Measurements from ENCODE around the gene GABRA1. TPM values are rescaled to one million over a fixed set of nuclear protein-coding genes. Genes with fewer than 3 reads are reported as not detected.

The GABRA1 gene
- total and polyA plus RNA-seq, 7 donors, result 0.06 TPM; not detected in 6

DNA sequence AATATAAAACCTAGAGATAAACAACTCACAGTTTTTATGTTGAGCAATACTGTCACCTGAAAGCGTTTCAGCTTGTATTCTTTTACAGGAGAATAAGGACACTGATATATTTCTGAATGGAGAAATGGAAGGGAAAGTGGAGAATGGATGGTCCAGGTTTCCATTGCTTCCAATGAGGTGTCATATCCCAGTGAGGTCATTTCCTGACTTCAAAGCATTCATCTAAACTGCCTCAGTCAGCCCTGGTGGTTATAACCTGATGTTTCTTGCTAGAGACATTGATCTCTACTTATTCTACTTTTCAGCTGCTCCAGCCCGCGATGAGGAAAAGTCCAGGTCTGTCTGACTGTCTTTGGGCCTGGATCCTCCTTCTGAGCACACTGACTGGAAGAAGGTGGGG is 2.6 kb downstream of the GABRA1 start:
- intact Hi-C loops (cut with DNase I), result loop anchor here (10.0 kb wide), 1 partner anchor 1494 kb away; no protein-coding TSS in a partner anchor

GRCh38 chr5:161851691-161852299 is 3.9 kb downstream of the GABRA1 start:
- DNase-seq, result no peak
- TF ChIP-seq POLR2A (IDR thresholded peaks at IDR 0.05) (no peak), EP300 (IDR thresholded peaks at IDR 0.05) (no peak), POLR2AphosphoS5 (IDR thresholded peaks at IDR 0.05) (no peak)
- TF ChIP-seq, protein P1, sequence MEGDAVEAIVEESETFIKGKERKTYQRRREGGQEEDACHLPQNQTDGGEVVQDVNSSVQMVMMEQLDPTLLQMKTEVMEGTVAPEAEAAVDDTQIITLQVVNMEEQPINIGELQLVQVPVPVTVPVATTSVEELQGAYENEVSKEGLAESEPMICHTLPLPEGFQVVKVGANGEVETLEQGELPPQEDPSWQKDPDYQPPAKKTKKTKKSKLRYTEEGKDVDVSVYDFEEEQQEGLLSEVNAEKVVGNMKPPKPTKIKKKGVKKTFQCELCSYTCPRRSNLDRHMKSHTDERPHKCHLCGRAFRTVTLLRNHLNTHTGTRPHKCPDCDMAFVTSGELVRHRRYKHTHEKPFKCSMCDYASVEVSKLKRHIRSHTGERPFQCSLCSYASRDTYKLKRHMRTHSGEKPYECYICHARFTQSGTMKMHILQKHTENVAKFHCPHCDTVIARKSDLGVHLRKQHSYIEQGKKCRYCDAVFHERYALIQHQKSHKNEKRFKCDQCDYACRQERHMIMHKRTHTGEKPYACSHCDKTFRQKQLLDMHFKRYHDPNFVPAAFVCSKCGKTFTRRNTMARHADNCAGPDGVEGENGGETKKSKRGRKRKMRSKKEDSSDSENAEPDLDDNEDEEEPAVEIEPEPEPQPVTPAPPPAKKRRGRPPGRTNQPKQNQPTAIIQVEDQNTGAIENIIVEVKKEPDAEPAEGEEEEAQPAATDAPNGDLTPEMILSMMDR (IDR thresholded peaks at IDR 0.05), result no peak
- intact Hi-C loops (cut with DNase I), result loop anchor here (10.0 kb wide), 1 partner anchor 1493 kb away; no protein-coding TSS in a partner anchor
- Histone ChIP-seq H3K27ac (no peak overlapping the region), H3K36me3 (no peaks in the 10 kb centered on the region), H3K9me3 (no peaks in the 10 kb centered on the region), H3K4me3 (no peak overlapping the region), H3K4me1 (peaks cover 0 to 16% (median 5%) of the 10 kb centered on the region in 4 donors), H3K27me3 (peaks cover 0 to 45% (median 2%) of the 10 kb centered on the region in 3 donors)
- 55 to 62% methylated on average over 2 of the region's 2 CpGs for WGBS, 2 donors

More for the DNA sequence above, 2.6 kb downstream of the GABRA1 start:
- TF ChIP-seq POLR2AphosphoS5 (IDR thresholded peaks at IDR 0.05) (no peak), POLR2A (IDR thresholded peaks at IDR 0.05) (no peak), EP300 (IDR thresholded peaks at IDR 0.05) (no peak)
- TF ChIP-seq, protein P1 (IDR thresholded peaks at IDR 0.05), result no peak
- Histone ChIP-seq H3K9me3 (no peaks in the 10 kb centered on the region), H3K27ac (no peak overlapping the region), H3K27me3 (peaks cover 0 to 57% (median 7%) of the 10 kb centered on the region in 3 donors), H3K4me3 (no peak overlapping the region), H3K36me3 (no peaks in the 10 kb centered on the region), H3K4me1 (peaks cover 0 to 16% (median 5%) of the 10 kb centered on the region in 4 donors)
- WGBS, 2 donors, result 69 to 70% methylated on average over 3 of the region's 3 CpGs
- DNase-seq, result no peak

GRCh38 chr5:161857358-161857757 is 9.4 kb downstream of the GABRA1 start:
- WGBS, 2 donors, result 40 to 55% methylated on average over 1 of the region's 1 CpG
- Histone ChIP-seq H3K4me3 (no peak overlapping the region), H3K27ac (no peak overlapping the region), H3K4me1 (no peaks in the 10 kb centered on the region), H3K27me3 (peaks cover 0 to 7% (median 0%) of the 10 kb centered on the region in 3 donors), H3K9me3 (no peaks in the 10 kb centered on the region), H3K36me3 (no peaks in the 10 kb centered on the region)
- no peak for DNase-seq
- TF ChIP-seq POLR2AphosphoS5 (IDR thresholded peaks at IDR 0.05) (no peak), POLR2A (IDR thresholded peaks at IDR 0.05) (no peak)
- TF ChIP-seq, protein P1 (IDR thresholded peaks at IDR 0.05), result no peak
- intact Hi-C loops (cut with DNase I), result loop anchor here (10.0 kb wide), 1 partner anchor 1487 kb away; no protein-coding TSS in a partner anchor

GRCh38 chr5:161863259-161863658 is 15.3 kb downstream of the GABRA1 start:
- no peaks in the 10 kb centered on the region for H3K4me1 ChIP-seq
- TF ChIP-seq, protein P1 (IDR thresholded peaks at IDR 0.05), result no peak
- no peak for TF ChIP-seq POLR2AphosphoS5 (IDR thresholded peaks at IDR 0.05)
- no peak for TF ChIP-seq POLR2A (IDR thresholded peaks at IDR 0.05)
- TF ChIP-seq EP300 (IDR thresholded peaks at IDR 0.05), result no peak
- 72 to 83% methylated on average over 3 of the region's 3 CpGs for WGBS, 2 donors
- no peaks in the 10 kb centered on the region for H3K9me3 ChIP-seq
- no peak for DNase-seq
- intact Hi-C loops (cut with DNase I), result no loop called here
- H3K4me3 ChIP-seq, result no peak overlapping the region
- no peaks in the 10 kb centered on the region for H3K27me3 ChIP-seq
- no peaks in the 10 kb centered on the region for H3K36me3 ChIP-seq
- no peak overlapping the region for H3K27ac ChIP-seq
